Measurements from ENCODE around the gene RBM4. TPM values are rescaled to one million over a fixed set of nuclear protein-coding genes. Genes with fewer than 3 reads are reported as not detected.
A peak's percentile ranks its signal among the peaks of the same experiment; 100 is the strongest.

RBM4 gene
- total RNA-seq, 4 donors from 2014 or later: 68.6 to 89.6 (median 80.3) TPM

DNA sequence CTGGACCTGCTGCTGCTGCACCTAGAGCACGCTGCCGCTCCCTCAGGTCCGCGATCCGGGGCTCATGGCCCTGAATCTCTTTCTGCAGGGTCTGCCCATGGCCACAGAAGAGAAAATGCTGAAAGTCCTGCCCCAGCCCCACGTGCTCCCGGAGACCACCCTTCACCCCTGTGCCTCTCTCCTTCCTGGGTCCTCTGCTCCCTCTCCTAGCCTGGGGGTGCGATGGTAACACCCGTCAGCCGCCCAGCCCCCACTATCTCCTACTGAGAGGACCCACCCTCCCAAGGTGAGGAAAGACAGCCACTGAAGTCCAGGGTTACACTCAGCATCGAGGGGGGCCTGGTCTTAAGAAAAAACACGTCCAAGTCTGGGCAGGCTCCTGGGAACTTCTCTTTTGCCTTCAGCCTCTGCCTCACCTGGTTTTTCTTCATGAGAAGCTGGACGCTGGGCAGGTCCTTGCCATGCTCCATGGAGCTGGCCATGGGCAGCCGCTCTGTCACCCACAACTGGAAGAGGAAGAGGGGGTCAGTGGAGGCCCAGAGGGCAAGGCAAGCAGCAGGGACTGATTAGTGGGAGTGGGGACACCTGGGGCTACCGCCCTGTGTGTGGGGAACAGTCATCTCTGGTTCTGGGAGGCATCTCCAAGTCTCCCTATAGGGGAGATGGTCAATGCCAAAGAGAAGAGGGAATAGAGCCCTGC lies 55.0 kb downstream of the RBM4 start:
- Histone ChIP-seq H3K36me3 (peaks cover 4 to 93% (median 7%) of the 10 kb centered on the region in 3 donors), H3K27ac (no peak overlapping the region), H3K4me1 (peaks cover 0 to 6% (median 3%) of the 10 kb centered on the region in 3 donors), H3K9me3 (no peaks in the 10 kb centered on the region), H3K27me3 (no peaks in the 10 kb centered on the region), H3K4me3 (no peak overlapping the region)
- TF ChIP-seq, protein P1, sequence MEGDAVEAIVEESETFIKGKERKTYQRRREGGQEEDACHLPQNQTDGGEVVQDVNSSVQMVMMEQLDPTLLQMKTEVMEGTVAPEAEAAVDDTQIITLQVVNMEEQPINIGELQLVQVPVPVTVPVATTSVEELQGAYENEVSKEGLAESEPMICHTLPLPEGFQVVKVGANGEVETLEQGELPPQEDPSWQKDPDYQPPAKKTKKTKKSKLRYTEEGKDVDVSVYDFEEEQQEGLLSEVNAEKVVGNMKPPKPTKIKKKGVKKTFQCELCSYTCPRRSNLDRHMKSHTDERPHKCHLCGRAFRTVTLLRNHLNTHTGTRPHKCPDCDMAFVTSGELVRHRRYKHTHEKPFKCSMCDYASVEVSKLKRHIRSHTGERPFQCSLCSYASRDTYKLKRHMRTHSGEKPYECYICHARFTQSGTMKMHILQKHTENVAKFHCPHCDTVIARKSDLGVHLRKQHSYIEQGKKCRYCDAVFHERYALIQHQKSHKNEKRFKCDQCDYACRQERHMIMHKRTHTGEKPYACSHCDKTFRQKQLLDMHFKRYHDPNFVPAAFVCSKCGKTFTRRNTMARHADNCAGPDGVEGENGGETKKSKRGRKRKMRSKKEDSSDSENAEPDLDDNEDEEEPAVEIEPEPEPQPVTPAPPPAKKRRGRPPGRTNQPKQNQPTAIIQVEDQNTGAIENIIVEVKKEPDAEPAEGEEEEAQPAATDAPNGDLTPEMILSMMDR (IDR thresholded peaks at IDR 0.05): no peak
- TF ChIP-seq POLR2A (IDR thresholded peaks at IDR 0.05): no peak
- intact Hi-C loops (cut with DNase I): loop anchor here (5.0 kb wide), 1 partner anchor 139 kb away; no protein-coding TSS in a partner anchor
- DNase-seq: no peak
- 87 to 96% methylated on average over 7 to 8 of the region's 15 CpGs for WGBS, 2 donors

- Histone ChIP-seq H3K27ac (no peak overlapping the region), H3K27me3 (no peaks in the 10 kb centered on the region), H3K36me3 (peaks cover 4 to 93% (median 7%) of the 10 kb centered on the region in 3 donors), H3K9me3 (no peaks in the 10 kb centered on the region), H3K4me1 (peaks cover 0 to 5% (median 3%) of the 10 kb centered on the region in 3 donors), H3K4me3 (no peak overlapping the region)
- TF ChIP-seq, protein P1 (IDR thresholded peaks at IDR 0.05): no peak
- no peak for TF ChIP-seq POLR2A (IDR thresholded peaks at IDR 0.05)
- intact Hi-C loops (cut with DNase I): loop anchor here (5.0 kb wide), 1 partner anchor 138 kb away; no protein-coding TSS in a partner anchor
- no peak for DNase-seq
- 62% methylated on average over 9 of the region's 13 CpGs for WGBS, 2 donors
Measured at GRCh38 chr11:66694056-66694410, 55.5 kb downstream of the RBM4 start.

GRCh38 chr11:66694732-66695207 lies 56.3 kb downstream of the RBM4 start:
- DNase-seq: peak; percentile 51
- WGBS, 2 donors: 3 to 10% methylated on average over 5 of the region's 6 CpGs
- Histone ChIP-seq H3K27ac (peak overlapping the region in 3 of 4 donors; percentile 3 to 61 (median 19)), H3K36me3 (peaks cover 4 to 93% (median 7%) of the 10 kb centered on the region in 3 donors), H3K4me3 (no peak overlapping the region), H3K9me3 (peaks cover 0 to 5% (median 0%) of the 10 kb centered on the region in 3 donors), H3K4me1 (peaks cover 0 to 5% (median 3%) of the 10 kb centered on the region in 3 donors), H3K27me3 (no peaks in the 10 kb centered on the region)
- intact Hi-C loops (cut with DNase I): loop anchor here (5.0 kb wide), 1 partner anchor 138 kb away; no protein-coding TSS in a partner anchor
- no peak for TF ChIP-seq POLR2A (IDR thresholded peaks at IDR 0.05)
- TF ChIP-seq, protein P1 (IDR thresholded peaks at IDR 0.05): peak; percentile 91 to 98 (median 95)

Small RNAs within 50 kb of the gene (small RNA-seq; reads per million reads assigned to genes)
- 0 reads per million in 4 donors for gene RNU4-39P

Other genes with a start within 250 kb of the RBM4 start
- gene NPAS4, start 217.7 kb upstream of the RBM4 start, total RNA-seq: under 1 TPM in 1 of 4 donors, not detected in 3; 0.38 TPM
- gene MRPL11, start 199.9 kb upstream of the RBM4 start, total RNA-seq: 10 to 100 TPM; 39.3 to 66.4 (median 54.2) TPM
- gene PELI3, start 171.8 kb upstream of the RBM4 start, total RNA-seq: 10 to 100 TPM in 1 of 4 donors, 1 to 10 TPM in 3; 6.3 to 17.2 (median 8.8) TPM
- gene DPP3, start 158.3 kb upstream of the RBM4 start, total RNA-seq: 10 to 100 TPM; 24.6 to 49.2 (median 43.5) TPM
- 10 to 100 TPM in 3 of 4 donors, 1 to 10 TPM in 1; 9.7 to 45.8 (median 17.1) TPM for gene BBS1, start 128.1 kb upstream of the RBM4 start, total RNA-seq
- gene ZDHHC24, start 92.7 kb upstream of the RBM4 start, total RNA-seq: 10 to 100 TPM in 1 of 4 donors, 1 to 10 TPM in 3; 8.0 to 10.7 (median 9.5) TPM
- not detected for gene ACTN3, start 91.8 kb upstream of the RBM4 start, total RNA-seq
- gene CTSF, start 70.1 kb upstream of the RBM4 start, total RNA-seq: 10 to 100 TPM in 2 of 4 donors, 1 to 10 TPM in 2; 3.3 to 47.3 (median 13.0) TPM
- under 1 TPM; 0.09 to 0.40 (median 0.21) TPM for gene CCDC87, start 45.6 kb upstream of the RBM4 start, total RNA-seq
- 10 to 100 TPM; 12.7 to 27.5 (median 21.2) TPM for gene CCS, start 45.5 kb upstream of the RBM4 start, total RNA-seq
- 10 to 100 TPM; 37.0 to 61.5 (median 38.0) TPM for gene RBM14, start 22.1 kb upstream of the RBM4 start, total RNA-seq
- 10 to 100 TPM in 2 of 4 donors, 1 to 10 TPM in 2; 8.4 to 16.4 (median 9.2) TPM for gene RBM4B, start 39.2 kb downstream of the RBM4 start, total RNA-seq
- 100 to 1,000 TPM; 101 to 368 (median 128) TPM for gene SPTBN2, start 90.5 kb downstream of the RBM4 start, total RNA-seq
- 10 to 100 TPM in 3 of 4 donors, 1 to 10 TPM in 1; 8.9 to 29.7 (median 21.8) TPM for gene RCE1, start 204.7 kb downstream of the RBM4 start, total RNA-seq
- gene LRFN4, start 218.4 kb downstream of the RBM4 start, total RNA-seq: 10 to 100 TPM in 1 of 4 donors, 1 to 10 TPM in 3; 6.7 to 13.5 (median 7.2) TPM